SK-N-DZ (cell line): Measurements from ENCODE around the gene KRT75.
"Not testable (repeated sequence)": the region's sequence is repeated elsewhere in the genome, so short reads cannot be mapped to it uniquely, and the experiment has no call there.

Experiments
- DNase-seq: peaks from one replicate; pipeline ENCODE4 v3.0.0-alpha.2; 2015; ENCODE audit warnings: low spot score

KRT75 gene

DNA sequence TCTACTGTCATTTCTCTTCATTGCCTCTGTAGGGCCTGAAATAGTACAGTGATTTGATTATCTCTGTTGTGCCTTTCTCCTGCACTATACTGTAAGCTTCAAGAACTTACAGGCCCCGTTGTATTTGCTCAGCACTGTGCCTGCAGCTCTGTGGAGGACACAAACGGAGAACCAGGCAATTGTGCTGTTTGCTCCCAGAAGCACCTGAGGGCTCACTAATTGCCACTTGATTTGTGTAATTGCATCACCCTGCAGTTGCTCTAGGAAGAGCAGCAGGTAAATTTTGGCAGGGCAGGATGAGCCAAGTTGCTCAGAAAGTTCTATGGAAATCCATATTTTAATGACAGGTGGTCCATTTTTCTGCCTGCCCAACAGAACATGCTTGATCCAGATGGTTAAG, 16.4 kb downstream of the KRT75 start:
- no peak for DNase-seq

- DNase-seq = no peak
These were observed 17.4 kb downstream of the KRT75 start for GRCh38 chr12:52416795-52417194.

GRCh38 chr12:52415870-52416750, 18.1 kb downstream of the KRT75 start:
- DNase-seq = no peak

GRCh38 chr12:52414936-52415335, 19.2 kb downstream of the KRT75 start:
- DNase-seq = no peak

DNA sequence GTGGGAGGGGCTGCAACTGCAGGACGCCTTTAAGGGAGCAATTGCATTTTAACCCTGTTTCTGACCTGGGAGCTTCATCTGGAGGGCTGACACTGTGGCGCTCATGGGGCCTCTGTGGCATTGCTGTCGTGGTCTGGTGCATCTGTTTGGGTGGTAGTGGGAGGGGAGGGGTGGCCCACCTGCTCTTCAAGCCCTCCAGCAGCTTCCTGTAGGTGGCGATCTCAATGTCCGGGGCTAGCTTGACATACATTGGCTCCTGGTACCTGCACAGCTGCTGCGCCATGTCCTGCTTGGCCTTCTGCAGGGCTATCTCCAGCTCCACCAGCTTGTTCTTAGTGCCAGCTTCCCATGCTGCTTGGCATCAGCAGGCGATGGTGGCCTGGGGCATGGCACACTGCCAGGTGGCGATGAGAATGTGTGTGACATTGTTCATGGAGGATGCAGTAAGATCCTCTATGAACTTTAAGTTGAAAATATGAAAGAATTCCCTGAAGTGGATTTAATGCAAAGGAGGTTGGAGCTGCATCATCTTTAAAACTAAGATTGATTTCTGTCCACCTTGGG, 20.3 kb downstream of the KRT75 start:
- DNase-seq = no peak

- DNase-seq = no peak
These were observed 21.0 kb downstream of the KRT75 start for GRCh38 chr12:52413202-52413601.

DNA sequence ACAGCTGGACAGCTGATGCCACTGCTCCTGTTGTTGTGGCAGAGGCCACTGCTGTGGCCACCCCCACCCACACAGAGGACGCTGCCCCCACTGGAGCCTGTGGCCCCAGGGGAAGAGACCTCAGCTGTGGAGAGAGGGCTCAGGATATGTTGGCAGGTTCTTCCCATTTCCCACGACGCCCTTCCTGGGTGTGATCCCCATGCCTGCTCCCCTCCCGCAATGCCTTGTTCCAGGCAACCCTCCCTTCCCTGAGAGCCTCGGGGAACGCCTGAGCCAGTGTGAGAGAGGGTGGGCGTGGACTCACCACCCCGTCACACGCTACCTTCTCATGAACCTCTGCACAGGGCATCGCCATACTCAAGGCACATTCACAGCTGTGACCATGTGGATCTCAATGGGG, 22.4 kb downstream of the KRT75 start:
- DNase-seq = no peak

- not testable (repeated sequence) for DNase-seq
These were observed 23.5 kb downstream of the KRT75 start for GRCh38 chr12:52410589-52411248.

DNA sequence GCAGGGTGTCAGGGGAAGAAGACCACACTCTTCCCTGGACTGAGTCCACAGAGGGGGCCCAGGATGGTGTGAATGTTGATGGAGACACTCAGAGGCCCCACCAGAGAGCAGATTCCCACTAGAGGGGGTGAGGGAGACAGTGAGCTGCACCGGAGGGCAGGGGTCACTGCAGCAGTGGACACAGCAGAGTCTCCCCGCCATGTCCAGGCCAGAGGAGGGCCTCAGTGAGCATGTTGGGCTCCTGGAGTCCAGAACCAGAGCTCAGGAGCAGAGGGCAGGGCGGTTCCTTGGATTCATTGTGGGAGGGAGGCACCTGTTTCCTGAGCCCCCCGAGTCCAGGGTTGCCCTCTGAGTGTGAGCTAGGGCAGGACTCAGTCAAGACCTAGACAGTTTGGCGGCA, 26.3 kb downstream of the KRT75 start:
- no peak for DNase-seq

DNA sequence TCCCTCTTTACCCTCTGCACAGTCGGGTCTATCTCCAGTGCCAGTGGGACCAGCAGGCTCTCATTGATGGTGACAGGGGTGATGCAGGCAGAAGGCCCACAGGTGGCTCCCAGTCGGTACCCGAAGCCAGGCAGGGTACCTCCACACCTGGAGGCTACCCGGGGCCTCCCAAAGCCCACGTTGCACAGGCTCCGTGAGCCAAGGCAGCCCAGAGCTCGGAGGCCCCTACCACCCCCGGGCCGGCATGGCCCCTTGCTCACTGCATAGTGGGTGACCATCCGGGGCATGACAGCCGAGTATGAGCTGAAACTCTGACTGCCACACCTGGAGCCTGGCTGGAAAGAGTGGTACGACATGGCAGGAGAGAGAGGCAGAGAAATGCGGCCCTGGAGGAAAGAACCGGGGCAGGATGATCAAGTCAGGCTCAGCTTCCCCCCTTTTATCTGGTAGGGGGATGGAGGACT, 28.2 kb downstream of the KRT75 start, which contains the start of gene KRT82:
Gene KRT82, minus strand, starts transcription at position 414 of the 464 bp plus-strand sequence. Its CDS starts 58 bp downstream, at position 356.
- no peak for DNase-seq

DNA sequence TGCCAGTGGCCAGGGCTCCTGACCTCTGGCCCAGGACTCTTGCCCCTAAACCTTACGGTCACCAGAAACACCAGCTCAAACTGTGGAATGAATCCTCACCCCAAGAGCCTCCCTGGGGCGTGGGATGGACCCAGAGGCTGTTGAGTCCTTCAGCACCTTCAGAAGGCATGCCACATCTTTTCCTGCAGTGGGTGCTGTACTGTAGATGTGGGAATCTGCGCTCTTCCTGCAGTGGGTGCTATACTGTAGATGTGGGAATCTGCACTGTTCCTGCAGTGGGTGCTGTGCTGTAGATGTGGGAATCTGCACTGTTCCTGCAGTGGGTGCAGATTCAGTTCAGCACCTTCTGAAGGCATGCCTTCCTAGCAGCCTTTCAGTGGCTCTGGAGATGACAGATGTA, 29.2 kb downstream of the KRT75 start:
- no peak for DNase-seq

DNA sequence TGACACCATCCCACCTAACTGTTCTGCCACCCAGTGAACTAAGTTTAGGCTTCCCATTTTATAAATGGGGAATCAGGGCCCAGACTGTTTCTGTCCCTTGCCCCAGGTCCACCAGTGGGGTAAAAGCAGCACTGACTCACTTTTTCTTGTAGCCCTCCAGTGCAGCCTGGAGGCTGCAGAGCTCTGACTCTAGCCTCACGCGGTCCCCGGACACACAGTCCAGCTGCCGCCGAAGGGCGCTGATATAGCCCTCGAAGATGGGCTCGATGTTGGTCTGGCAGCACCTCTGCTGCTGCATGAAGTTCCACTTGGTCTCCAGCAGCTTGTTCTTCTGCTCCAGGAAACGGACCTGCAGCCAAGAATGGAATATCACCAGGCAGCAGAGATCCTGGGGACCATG, 30.6 kb downstream of the KRT75 start:
- DNase-seq = no peak

DNA sequence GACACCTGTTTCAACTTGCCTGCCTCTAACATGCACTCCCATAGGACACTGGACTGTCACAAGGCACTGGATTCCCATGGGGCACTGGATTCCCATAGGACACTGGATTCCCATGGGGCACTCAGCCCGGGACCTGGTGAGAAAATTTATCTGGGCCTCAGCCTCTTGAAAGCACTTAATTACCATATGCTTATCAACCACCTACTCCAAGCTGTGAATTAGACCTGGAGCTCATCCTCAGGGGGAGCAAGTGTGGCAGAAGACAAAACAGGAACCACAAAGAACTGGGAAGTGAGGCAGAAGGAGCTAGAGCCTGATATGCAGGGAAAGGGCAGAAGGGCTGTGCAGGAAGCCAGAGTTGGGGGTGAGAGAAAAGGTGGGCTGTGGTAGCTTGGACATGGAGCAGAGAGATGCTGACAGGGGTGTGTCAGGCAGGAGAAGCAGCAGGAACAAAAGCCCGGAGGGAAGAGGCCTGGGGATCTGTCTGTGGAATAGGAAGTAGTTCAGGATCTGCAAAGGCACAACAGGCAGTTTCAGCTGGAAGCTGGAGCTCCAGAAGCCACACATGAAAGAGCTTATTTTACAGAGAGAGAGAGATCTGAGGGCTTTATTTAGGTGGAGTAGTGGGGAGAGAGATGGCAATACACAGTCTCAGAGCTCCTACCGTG, 31.2 kb downstream of the KRT75 start:
- no peak for DNase-seq

DNA sequence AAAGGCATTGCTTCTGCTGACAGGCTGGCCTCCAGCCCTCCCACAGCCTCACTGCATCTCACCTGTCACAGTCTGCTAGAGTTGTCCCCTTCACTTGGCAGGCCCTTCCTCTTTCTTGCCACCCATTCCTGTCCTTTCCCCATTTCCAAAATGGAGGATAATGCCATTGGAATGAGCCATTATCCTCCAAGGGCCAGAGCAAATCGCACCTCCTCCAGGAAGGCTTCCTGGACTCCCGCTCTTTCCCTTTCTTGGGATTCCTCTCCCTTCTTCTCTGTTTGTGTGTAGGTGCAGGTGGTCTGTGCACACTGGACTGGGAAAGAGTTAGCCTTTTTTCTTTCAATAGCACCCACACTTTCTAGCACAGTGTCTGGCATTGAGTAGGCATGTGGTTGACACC, 31.8 kb downstream of the KRT75 start:
- DNase-seq = no peak

DNA sequence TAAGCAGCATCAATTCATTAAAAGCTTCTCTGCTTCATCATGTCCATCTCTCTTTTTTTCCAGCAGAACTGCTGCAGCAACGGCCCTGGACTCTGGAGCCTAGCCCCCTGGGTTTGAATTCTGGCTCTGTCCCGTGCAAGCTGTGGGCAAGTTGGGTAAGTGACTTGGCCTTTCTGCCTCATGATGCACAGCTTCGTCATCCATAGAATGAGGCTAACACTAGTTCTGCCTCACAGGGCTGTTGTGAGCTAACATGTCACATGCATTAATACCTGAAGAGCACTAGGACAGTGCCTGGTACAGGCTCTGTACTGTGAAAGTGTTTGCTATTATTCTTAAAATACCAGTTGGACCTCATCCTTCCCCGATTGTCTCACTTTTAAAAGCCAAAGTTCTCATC, 32.2 kb downstream of the KRT75 start:
- DNase-seq = no peak

DNA sequence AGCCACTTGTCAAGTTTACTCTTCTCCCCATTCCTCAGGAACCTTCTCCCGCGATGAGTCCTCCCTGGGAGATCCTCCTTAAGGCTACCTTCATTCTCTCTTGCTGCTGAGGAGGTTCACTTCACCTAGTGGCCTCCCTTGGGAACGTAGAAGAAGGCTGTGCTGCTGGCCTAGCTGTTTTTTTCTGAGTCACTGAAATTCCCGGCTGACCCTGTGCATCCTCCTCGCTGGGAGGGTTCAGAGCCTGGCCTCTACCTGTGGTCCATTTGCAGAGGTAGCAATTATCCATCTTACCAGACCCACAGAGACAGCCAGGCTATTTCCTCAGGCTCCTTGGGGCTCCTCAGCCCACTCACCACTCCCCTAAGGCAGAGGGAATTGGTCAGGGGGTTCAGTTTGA, 32.6 kb downstream of the KRT75 start:
- DNase-seq = no peak

GRCh38 chr12:52400906-52401305, 33.3 kb downstream of the KRT75 start:
- DNase-seq = no peak

GRCh38 chr12:52399756-52400155, 34.4 kb downstream of the KRT75 start:
- no peak for DNase-seq

GRCh38 chr12:52398176-52398575, 36.0 kb downstream of the KRT75 start:
- DNase-seq = no peak

GRCh38 chr12:52396656-52397055, 37.5 kb downstream of the KRT75 start:
- no peak for DNase-seq

GRCh38 chr12:52395761-52396434, 38.3 kb downstream of the KRT75 start:
- no peak for DNase-seq
